GM13977 (cell line): ENCODE measurements around the gene SHOX.
"Not testable (repeated sequence)": the region's sequence is repeated elsewhere in the genome, so short reads cannot be mapped to it uniquely, and the experiment has no call there.

ENCODE experiments used
- DNase-seq: peaks from one replicate; pipeline ENCODE4 v3.0.0; 2012; ENCODE audit warnings: low spot score
- in situ Hi-C: fragments of 300-500 bp; cut with MboI; formaldehyde crosslinking; loops from one replicate; pipeline ENCODE4 v1.12.0; 2022; ENCODE audit warnings: low sequenced_read_pairs, low pct_unique_long_range_greater_than_20kb, mixed read lengths, inconsistent platforms; ENCODE audit not compliant: unreplicated experiment
- TF ChIP-seq, protein P1 (sequence below): IDR thresholded peaks from 2 replicates; pipeline ENCODE4 v1.5.1; 2012; ENCODE audit warnings: mild to moderate bottlenecking, control low read depth; ENCODE audit not compliant: insufficient read depth; ENCODE audit errors: extremely low read depth, missing control alignments

The SHOX gene

DNA sequence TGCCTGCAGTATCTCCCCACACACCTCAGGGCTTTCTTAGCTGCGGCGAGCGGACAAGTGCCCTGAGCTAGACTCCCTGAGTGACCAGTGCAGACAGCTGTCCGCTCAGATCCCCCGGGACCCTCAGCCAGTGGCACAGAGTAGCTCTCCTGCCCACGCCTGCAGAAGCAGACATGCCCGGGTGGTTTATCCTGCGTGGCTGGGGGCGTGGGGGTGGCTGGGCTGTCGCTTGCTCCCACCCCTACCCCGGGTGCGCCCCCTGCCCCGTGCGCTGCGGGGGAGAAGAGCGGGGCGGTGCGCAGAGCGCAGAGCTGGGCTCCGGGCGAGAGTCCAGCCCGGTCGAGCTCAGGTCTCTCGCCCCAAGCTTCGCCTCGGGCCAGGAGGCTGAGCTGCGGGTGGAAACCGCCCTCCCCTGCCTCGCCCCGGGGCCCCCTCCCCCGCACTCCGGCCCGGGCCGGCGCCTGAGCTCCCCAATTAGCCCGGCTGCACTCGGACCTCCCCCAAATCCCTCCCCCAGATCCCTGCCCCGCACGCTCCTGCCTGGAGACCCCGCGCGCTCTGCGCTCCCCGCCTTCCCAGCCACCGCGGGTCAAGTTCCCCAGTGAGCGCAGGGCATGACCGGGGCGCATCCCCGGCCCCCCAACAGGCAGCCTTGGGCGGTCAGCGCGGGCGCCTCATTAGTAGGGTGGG is 11.7 kb upstream of the SHOX start:
- TF ChIP-seq, protein P1, sequence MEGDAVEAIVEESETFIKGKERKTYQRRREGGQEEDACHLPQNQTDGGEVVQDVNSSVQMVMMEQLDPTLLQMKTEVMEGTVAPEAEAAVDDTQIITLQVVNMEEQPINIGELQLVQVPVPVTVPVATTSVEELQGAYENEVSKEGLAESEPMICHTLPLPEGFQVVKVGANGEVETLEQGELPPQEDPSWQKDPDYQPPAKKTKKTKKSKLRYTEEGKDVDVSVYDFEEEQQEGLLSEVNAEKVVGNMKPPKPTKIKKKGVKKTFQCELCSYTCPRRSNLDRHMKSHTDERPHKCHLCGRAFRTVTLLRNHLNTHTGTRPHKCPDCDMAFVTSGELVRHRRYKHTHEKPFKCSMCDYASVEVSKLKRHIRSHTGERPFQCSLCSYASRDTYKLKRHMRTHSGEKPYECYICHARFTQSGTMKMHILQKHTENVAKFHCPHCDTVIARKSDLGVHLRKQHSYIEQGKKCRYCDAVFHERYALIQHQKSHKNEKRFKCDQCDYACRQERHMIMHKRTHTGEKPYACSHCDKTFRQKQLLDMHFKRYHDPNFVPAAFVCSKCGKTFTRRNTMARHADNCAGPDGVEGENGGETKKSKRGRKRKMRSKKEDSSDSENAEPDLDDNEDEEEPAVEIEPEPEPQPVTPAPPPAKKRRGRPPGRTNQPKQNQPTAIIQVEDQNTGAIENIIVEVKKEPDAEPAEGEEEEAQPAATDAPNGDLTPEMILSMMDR = no peak
- in situ Hi-C loops = no loop called here
- DNase-seq = no peak

DNA sequence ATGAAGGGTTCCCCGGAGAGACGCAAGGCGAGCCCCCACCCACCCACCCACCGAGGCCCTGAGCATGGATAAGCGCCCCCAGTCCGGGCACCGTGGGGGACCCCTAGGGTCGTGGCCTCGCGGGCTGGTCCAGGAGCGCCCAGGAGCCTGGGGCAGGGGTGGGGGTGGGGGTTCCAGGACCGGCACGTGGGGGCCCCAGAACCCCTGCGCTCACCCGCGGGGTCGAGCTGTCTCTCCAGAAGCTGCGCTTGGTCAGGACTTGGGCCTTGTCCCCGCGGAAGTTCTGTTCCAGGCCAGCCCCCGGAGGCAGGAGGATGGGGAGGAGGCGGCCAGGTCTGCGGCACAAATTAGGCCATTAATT is 11.2 kb upstream of the SHOX start:
- TF ChIP-seq, protein P1 = no peak
- in situ Hi-C loops = no loop called here
- DNase-seq = no peak

DNA sequence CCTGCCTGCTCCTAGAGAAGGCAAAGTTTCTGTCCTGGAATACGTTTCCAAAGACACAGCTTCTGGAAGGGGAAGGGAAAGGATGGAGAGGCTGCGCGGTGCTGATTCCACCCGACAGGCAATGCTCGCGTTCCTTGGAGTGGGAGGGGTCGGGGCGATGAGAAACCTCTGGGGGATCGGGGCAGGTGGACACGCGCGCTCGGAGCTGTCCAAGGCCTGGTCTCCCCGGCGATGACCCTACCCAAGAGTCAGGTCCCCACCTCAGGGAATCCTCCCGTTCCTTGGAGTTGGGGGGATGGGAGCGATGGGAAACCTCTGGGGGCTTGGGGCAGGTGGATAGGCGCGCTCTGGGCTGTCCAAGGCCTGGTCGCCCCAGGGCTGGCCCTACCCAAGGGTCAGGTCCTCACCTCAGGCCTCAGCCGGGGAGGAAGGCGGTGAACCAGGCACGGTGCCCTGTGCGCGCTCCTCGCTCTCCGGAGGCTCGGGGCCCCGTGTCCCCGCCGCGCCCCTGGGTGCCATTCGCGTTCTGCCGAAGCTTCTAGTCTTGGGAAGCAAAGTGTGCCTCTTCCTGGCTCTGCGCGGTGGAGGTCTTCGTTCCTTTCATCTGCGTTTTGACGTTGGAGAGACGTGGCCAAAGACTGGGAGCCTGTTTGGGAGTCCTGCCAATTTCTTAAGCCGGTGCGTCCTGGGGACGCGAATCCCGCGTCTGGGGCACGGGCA is 10.6 kb upstream of the SHOX start:
- DNase-seq = no peak
- in situ Hi-C loops = no loop called here
- TF ChIP-seq, protein P1 = no peak

DNA sequence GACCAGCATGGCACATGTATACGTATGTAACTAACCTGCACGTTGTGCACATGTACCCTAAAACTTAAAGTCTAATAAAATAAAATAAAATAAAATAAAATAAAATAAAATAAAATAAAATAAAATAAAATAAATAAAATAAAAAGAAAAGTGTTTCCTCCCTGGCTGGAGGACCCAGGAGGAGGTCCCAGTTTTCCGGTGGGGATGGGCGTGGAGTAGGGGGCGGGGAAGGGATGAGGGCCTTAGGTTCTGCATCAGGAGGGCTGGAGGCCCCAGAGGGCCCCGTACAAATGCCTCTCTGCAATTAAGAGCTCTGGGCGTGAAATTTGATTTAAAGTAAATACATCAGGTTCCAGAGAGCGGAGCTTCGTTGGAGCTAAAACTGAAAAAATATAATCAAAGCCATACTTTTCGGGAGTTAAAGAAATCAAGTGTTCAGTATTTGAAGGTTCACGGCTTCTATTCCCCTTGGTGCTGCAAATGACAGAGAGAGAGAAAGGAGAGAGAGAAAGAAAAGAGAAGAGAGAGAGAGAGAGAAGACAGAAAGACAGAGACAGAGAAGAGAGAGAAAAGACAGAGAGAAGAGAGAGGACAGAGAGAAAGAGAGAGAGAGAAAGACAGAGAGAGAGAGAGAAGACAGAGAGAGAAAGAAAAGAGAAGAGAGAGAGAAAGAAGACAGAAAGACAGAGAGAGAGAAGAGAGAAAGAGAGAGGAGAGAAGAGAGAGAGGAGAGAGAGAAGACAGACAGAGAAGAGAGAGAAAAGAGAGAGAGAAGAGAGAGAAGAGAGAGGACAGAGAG is 8.7 kb upstream of the SHOX start:
- TF ChIP-seq, protein P1 = no peak
- DNase-seq = no peak
- in situ Hi-C loops = no loop called here

DNA sequence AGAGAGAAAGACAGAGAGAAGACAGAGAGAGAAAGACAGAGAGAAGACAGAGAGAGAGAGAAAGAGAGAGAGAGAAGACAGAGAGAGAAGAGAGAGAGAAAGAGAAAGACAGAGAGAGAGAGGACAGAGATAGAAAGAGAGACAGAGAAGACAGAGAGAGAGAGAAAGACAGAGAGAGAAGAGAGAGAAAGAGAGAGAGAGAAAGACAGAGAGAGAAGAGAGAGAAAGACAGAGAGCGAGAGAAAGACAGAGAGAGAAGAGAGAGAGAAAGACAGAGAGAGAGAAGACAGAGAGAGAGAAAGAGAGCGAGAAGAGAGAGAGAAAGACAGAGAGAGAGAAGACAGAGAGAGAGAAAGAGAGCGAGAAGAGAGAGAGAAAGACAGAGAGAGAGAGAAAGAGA is 7.8 kb upstream of the SHOX start:
- in situ Hi-C loops, DNase-seq: not testable (repeated sequence)

DNA sequence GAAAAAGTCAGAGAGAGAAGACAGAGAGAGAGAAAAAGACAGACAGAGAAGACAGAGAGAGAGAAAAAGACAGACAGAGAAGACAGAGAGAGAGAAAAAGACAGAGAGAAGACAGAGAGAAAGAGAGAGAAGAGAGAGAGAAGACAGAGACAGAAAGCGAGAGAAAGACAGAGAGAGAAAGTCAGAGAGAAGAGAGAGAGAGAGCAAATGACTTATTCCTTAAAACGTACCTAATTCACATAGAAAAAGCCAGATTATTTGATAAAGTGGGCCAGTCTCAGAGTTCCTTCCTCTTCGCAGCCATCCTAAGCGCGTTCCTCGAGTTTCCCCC is 7.4 kb upstream of the SHOX start:
- TF ChIP-seq, protein P1 = no peak
- DNase-seq = no peak
- in situ Hi-C loops = no loop called here
